HG02642 (cell line): Measurements from ENCODE around the gene ICA1L.
"Not testable (repeated sequence)": the region's sequence is repeated elsewhere in the genome, so short reads cannot be mapped to it uniquely, and the experiment has no call there.

Experiments used
- ATAC-seq: cut with Tn5 transposase; IDR thresholded peaks from one replicate; pipeline ENCODE4 v1.9.1; 2021; ENCODE audit warnings: mild to moderate bottlenecking; ENCODE audit not compliant: unreplicated experiment, poor library complexity

ICA1L gene

DNA sequence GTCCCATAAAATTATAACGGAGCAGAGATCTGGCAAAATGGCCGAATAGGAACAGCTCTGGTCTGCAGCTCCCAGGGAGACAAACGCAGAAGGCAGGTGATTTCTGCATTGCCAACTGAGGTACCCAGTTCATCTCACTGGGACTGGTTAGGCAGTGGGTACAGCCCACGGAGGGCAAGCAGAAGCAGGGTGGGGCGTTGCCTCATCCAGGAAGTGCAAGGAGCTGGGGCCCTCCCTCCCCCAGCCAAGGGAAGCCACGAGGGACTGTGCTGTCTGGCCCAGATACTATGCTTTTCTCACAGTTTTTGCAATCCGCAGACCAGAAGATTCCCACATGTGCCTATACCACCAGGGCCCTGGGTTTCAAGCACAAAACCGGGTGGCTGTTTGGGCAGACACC lies 22.8 kb downstream of the ICA1L start:
- ATAC-seq = no peak

DNA sequence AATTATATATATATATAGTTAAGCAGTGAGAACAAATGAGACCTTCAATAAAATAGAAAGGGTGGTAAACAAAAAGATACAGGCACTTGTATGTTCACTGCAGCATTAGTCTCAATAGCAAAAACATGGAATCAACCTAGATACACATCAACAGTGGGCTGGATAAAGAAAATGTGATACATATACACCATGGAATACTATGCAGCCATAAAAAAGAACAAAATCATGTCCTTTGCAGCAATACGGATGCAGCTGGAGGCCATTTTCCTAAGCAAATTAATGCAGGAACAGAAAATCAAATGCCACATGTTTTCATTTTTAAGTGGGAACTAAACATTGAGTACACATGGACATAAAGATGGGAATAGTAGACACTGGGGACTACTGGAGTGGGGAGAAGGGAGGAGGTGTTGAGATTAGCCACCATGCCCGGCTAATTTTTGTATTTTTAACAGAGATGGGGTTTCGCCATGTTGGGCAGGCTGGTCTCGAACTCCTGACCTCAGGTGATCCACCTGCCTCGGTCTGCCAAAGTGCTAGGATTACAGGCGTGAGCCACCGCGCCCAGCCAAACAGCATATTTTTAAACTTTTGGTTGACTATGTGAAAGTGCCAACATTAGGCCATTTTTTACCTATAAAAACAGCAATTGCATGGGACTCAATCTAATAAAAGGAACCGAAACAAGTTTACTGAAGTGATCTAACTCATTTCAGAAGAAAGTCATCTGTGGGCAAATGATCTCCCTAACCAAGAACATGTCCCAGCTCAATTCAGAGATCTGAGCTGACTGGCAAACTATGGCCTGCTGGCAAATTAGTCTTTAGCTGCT lies 23.7 kb downstream of the ICA1L start:
- no peak for ATAC-seq

DNA sequence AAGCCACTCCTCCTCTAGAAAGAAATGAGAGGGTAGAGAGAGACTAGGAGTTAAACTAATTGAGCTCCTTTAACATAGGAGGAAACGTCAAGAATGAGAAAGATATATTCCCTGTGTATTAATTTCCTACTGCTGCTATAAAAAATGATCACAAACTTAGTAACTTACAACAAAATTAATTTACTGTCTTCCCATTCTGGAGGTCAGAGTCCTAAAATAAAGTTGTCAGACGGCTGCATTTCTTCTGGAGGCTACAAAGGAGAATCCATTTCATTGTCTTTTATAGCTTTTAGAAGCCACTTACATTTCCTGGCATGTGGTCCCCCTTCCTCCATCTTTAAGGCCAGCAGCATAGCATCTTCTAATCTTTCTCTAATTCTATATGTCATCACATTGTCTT lies 26.9 kb downstream of the ICA1L start:
- no peak for ATAC-seq

DNA sequence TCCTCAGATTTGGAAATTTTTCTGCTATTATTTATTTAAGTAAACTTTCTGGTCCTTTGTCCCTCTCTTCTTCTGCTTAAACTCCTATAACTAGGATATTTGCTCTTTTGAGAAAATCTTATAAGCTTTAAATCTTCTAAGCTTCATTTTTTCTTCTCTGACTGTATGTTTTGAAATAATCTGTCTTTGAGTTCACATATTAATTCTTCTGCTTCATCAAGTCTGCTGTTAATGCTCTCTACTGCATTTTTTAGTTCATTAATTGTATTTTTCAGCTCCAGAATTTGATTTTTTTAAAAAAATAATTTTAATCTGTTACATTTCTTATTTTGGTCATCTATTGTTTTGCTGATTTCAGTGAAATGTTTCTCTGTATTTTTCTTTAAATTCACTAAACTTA lies 28.9 kb downstream of the ICA1L start:
- no peak for ATAC-seq

DNA sequence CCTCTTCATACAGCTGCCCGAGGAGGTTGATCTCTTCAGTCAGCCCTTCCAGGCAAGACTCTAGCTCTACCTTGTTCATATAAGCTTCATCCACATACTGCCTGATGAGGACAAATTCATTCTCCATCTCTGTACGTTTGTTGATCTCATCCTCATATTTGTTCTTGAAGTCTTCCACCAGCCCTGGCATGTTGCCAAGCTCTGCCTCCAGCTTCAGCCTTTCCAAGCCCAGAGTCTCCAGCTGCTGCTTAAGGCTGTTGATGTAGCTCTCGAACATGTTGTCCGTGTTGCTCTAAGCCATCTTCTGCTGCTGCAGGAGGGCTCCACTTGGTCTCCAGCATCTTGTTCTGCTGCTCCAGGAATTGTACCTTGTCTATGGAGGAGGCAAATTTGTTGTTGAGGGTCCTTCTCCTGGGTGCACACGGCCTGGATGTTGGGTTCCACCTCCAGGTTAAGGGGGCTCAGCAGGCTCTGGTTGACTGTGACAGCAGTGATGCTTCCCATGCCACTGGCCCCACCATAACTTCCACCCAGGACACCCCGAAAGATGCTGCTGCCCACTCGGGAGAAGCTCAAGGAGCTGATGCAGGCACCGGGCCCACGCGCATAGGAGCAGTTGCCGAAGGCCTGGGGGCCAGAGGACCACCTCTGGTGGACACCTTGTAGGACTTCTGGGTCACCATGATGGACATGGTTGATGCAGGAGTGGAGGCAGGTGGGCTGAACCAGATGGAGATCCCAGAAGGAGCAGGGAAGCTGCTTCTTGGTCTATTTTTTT lies 30.3 kb downstream of the ICA1L start:
- no peak for ATAC-seq

DNA sequence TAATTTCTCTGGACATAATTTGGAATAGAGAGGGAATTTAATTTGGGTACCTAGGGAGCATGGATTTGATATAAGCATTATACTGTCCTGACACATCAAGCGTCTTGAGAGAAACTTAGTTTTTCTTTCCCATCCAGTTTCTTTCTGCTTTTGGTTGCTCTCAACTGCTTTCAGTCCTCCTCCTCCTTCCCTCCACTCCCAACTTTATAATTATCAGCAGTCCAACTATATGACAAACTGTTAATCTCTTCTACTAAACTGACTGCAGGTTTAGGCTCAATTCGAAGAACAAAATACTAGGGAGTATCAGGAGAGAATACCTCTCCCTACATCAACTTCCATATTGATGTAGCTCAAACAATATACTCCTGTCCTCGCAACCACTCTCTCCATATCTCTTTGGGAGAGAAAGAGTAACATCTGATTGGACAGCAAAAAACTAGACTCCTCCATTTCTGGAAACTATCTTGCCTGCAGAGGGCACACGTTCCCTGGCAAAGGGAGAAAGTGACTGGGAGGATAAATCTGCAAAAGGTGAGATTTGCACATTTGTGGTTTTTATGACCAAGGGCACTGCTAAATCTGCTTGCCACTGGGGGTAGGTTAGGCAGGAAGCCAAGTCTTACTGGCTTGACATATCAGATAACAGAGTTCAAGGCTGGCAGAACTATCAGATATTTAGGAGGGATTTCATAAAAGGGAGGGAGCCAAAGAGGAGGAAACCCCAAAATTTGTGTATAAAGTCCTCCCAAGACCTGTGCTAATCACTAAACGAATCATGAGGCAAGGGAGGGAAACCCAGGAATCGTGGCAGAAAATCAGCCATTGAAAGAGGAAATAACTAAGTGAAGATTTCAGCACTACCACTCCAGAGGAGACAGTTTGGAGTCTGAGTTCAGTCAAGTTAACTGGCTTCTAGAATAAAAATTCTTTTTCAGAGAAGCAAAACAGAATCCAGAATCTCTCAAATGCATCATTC lies 40.0 kb downstream of the ICA1L start:
- ATAC-seq = no peak

DNA sequence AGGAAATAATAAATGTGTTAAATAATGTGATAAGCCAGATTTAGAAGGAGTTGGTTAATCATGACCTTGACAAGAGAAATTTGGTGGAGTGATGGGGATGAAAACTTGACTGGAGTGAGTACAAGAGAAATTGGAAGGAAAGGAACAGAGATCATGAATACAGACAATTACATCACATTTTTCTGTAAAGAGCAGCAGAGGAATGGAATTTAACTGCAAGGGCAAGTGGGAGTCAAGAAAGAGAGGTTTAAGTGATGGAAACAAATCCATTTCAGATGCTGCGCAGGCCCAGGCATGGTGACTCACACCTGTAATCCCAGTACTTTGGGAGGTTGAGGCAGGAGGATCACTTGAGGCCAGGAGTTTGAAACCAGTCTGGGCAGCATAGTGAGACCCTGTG lies 46.7 kb downstream of the ICA1L start:
- no peak for ATAC-seq

DNA sequence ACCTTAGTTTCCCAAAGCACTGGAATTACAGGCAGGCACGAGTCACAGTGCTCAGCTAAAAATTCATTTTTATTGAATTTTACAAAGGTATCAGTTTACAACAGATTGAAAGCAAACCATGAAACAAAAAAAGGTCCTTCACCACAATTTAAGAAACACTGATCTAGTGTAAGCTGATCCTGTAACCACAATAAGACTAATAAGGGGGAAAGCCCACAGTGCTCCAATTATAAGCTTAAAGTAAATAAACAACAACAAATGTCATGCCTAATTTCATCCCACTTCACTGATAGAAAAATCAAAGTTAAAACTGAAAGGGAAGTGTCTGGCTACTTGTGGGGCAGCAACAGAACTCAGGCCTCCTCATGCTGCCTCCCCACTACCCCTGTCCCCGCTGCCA lies 49.2 kb downstream of the ICA1L start:
- ATAC-seq = no peak

DNA sequence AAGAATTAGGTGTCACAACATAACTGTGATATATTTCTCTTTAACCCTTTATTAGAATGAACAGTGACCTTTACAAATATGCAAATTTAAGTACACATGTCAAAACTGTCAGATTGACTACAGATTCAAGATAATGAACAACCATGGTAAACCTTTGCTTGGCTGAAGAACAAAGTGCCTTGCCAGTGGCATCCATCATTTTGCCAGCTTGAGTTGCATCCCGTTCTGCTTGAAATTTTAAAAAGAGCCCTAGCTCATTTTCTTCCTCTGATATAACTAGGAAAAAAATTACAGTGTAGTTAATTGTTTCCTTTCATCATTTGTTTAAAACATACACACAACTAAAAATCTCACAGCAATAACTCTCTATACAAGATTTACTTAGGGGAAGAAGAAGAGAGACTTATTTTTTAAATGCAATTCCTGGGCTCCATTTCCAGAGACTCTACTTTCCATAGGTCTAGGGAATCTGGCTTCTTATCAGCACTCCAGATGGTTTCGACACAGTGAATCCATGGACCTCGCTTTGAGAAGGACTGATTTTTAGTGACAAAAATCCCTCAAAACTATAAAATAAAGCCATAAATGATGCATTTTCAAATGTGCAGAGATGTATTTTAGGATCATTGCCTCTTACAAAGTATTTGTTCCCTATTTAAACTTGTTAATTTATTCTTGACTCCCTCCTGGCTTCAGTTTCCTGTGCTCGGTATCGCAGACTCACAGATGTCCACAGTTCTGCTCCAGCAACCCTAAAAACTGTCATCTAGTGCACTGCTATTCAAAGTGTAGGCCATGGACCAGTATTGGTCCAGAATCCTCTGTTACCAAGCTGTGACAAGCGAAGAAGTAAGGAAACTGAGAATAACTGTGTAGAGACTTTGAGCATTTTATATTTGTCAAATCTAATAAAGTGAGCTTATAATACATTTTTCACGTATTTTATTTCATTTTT lies 50.1 kb downstream of the ICA1L start:
- no peak for ATAC-seq

DNA sequence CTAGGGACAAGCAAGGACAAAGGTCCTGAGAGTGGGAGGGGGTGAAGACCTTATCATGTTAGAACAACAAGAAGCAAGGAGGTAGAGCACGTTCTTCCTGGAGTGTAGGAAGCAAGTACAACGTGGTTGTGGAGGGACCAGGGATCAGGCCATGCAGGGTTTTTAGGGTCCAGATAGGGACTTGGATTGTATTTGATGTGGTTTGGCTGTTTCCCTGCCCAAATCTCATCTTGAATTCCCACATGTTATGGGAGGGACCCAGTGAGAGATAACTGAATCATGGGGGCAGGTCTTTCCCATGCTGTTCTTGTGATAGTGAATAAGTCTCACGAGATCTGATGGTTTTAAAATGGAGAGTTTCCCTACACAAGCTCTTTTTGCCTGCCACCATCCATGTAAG lies 53.2 kb downstream of the ICA1L start:
- ATAC-seq = no peak

DNA sequence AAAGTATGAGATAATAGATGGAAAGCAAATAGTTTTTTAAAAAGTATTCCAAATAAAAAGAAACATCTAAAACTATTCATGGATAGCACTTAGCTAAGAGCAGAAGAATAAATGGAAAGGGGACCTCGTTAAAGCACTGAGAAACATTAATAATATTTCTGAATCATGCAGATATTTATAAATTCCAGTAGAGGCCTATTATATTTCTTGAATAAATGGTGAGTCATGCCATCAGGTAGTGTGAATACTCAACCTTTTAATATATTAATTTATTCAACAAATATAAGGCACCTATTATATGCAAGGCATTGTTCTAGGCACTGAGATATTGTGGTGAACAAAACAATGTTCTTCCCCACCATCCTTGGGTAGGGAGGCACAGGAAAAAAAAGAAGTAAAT lies 53.8 kb downstream of the ICA1L start:
- no peak for ATAC-seq

DNA sequence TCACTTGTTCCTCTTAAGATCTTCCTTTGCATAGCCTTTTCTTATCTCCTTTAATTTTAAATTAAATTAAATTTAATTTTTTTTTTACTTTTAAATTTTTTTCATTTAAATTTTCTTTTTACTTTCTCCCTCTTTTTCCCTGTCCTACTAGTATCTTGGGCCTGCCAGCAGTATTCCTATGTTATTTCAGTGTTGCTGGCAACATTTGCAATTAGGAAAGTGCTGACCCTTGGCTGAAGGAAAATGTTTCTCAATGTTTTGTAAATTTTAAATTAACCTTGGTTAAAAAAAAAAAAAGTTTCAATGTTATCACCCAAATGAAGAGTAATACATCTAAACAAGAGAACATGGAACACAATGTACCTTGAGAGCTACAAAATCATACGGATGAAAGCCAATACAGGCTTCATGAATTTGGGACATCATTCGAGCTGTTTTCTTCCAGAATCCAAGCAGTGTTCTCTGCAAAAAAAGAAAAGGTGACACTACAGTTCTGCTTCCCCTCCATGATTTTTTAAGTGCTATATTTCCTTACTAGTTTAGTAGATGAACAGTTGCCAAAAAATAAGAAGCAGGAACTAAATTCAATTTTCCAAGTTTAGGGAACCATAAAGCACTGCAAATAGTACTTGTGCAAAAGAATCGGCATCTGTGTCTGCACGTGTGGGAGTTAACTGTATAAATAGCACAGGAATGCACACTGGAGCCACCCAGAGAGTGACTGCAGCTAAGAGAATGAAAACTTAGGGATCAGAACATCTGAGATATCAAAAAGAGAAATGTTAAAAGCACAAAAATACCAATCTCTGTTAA lies 55.8 kb downstream of the ICA1L start:
- ATAC-seq = no peak

DNA sequence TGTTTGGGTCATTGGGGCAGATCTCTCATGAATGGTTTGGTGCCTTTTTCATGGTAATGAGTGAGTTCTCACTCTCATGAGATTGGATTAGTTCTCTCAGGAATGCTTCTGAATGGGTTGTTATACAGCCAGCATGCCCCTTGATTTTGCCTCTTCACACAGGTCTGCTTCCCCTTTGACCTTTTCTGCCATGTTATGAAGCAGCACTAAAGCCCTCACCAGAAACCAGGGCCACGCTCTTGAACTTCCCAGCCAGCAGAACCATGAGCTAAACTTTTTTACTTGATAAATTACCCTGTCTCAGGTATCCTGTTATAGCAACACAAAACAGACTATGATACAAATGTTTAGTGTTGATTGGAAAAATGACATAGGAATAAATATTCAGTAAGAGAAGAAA lies 57.3 kb downstream of the ICA1L start:
- no peak for ATAC-seq

DNA sequence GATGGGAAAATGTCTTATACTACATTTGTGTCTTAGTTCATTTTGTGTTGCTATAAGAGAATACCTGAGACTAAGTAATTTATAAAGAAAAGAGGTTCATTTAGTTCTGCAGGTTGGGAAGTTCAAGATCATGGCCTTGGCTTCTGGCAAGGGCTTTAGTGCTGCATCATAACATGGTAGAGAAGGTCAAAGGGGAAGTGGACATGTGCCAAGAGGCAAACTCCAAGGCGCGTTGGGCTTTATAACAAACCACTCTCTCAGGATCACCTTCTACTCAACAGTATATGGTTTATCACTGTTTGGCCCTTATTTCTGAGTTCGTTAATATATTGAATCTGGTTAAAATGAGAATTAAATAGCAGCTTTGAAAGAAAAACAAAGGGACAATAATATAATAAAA lies 58.2 kb downstream of the ICA1L start:
- ATAC-seq = no peak

DNA sequence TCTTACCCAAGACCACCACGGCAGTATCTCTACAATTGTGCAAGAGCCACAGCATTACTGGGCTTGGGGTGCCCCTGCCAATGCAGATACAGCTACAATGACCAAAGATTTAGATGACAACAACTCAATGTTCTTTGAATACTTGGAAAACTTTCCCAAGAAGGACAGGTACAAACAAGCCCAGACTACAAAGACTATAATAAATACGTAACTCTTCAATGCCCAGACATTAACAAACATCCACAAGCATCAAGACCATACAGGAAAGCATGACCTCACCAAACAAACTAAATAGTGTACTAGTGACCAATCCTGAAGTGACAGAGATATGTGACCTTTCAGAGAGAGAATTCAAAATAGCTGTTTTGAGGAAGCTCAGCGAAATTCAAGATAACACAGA lies 62.8 kb downstream of the ICA1L start:
- ATAC-seq = no peak

DNA sequence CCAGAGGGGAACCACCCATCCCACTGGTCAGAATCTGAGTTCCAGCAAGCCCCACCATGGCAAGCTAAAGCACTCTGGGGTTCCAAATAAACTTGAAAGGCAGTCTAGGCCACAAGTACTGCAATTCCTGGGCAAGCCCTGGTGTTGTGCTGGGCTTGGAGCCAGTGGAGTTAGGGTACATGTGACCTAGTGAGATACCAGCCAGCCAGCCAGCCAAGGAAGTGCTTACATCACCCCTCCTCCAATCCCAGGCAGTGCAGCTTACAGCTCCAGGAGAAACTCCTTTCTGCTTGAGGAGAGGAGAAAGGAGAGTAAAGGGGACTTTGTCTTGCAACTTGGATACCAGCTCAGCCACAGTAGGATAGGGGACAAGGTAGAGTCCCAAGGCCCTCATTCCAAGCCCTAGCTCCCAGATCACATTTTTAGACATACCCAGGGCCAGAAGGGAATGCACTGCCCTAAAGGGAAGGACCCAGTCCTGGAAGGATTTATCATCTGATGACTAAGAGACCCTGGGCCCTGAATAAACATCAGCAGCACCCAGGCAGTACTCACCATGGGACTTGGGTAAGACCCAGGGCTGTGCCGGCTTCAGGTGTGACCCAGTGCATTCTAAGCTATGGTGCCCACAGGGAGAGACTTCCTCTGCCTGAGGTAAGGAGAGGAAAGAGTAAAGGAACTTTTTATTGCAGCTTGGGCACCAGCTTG lies 64.0 kb downstream of the ICA1L start:
- not testable (repeated sequence) for ATAC-seq

DNA sequence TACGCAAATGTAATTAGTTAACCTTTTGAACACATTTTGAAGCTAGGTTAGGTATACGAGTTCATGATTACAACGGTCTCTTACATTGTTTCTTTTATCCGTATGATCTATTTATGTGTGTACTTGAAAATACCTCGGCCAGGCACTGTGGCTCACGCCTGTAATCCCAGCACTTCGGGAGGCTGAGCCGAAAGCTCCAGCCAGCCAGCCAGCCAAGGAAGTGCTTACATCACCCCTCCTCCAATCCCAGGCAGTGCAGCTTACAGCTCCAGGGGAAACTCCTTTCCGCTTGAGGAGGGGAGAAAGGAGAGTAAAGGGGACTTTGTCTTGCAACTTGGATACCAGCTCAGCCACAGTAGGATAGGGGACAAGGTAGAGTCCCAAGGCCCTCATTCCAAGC lies 65.7 kb downstream of the ICA1L start:
- not testable (repeated sequence) for ATAC-seq

DNA sequence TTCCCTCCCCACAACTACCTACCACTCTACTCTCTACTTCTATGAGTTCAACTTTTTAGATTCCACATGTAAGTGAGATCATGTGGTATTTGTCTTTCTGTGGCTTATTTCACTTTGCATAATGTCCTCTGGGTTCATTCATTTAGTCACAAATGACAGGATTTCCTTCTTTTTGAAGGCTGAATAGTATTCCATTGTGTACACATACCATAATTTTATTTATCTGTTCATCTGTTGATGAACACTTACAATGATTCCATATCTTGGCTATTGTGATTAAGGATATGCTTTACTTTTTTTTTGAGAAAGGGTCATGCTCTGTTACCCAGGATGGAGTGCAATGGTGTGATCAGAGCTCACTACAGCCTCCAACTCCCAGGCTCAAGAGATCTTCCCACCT lies 73.6 kb downstream of the ICA1L start:
- no peak for ATAC-seq
